Astrocyte of the cerebellum (primary cell): ENCODE measurements around the gene SETBP1.

ENCODE experiments used
- DNase-seq: peaks from one replicate; pipeline ENCODE4 v3.0.0-alpha.2; 2011; ENCODE audit warnings: low read depth
- H3K4me3 ChIP-seq: 2 replicates; pipeline ENCODE4 v1.5.1; 2011; ENCODE audit warnings: mild to moderate bottlenecking, low read depth, low read length, moderate library complexity
- CTCF ChIP-seq: IDR thresholded peaks from 2 replicates; pipeline ENCODE4 v1.5.1; 2012; ENCODE audit warnings: low read length, low read depth, moderate library complexity, mild to moderate bottlenecking; ENCODE audit errors: missing control alignments
- in situ Hi-C: cut with HindIII; loops from 2 replicates; pipeline ENCODE4 v1.10.0; 2017; ENCODE audit warnings: low sequenced_read_pairs

Gene SETBP1

GRCh38 chr18:44911773-44912172 lies 231.1 kb downstream of the SETBP1 start:
- no peak overlapping the region for H3K4me3 ChIP-seq
- no peak for TF ChIP-seq CTCF
- DNase-seq = no peak
- in situ Hi-C loops = no loop called here

- no peak for DNase-seq
- no peak overlapping the region for H3K4me3 ChIP-seq
- TF ChIP-seq CTCF = no peak
- in situ Hi-C loops = no loop called here
Measured at GRCh38 chr18:44912740-44913478, 232.2 kb downstream of the SETBP1 start.

GRCh38 chr18:44914028-44914427 lies 233.3 kb downstream of the SETBP1 start:
- no peak for TF ChIP-seq CTCF
- in situ Hi-C loops = no loop called here
- H3K4me3 ChIP-seq = no peak overlapping the region
- DNase-seq = no peak

- no peak overlapping the region for H3K4me3 ChIP-seq
- no peak for TF ChIP-seq CTCF
- in situ Hi-C loops = no loop called here
- no peak for DNase-seq
Measured at GRCh38 chr18:44915213-44915612, 234.5 kb downstream of the SETBP1 start.

GRCh38 chr18:44915661-44916060 lies 235.0 kb downstream of the SETBP1 start:
- no peak overlapping the region for H3K4me3 ChIP-seq
- in situ Hi-C loops = no loop called here
- TF ChIP-seq CTCF = no peak
- no peak for DNase-seq

- in situ Hi-C loops = no loop called here
- TF ChIP-seq CTCF = no peak
- no peak for DNase-seq
- no peak overlapping the region for H3K4me3 ChIP-seq
Measured at GRCh38 chr18:44916429-44917207, 235.9 kb downstream of the SETBP1 start.
